ENCODE results near the gene OOSP4B. TPM values are rescaled to one million over a fixed set of nuclear protein-coding genes. Genes with fewer than 3 reads are reported as not detected.
"Not testable (repeated sequence)": the region's sequence is repeated elsewhere in the genome, so short reads cannot be mapped to it uniquely, and the experiment has no call there.

The OOSP4B gene
- total RNA-seq (not detected), polyA plus RNA-seq (not detected)

- H3K4me3 ChIP-seq (ENCODE audit: low read length in 2 of 2) = no peak within 1 kb of the TSS
- ChIA-PET CTCF (ENCODE audit: partially characterized antibody) (no interaction called here), POLR2A (ENCODE audit: partially characterized antibody) (no interaction called here)
- Mint-ChIP-seq H3K27ac (no peak within 1 kb of the TSS), H3K36me3 (no peaks in the 10 kb centered on the region), H3K9me3 (peaks cover 0 to 3% (median 0%) of the 10 kb centered on the region in 8 donors), H3K4me3 (no peak within 1 kb of the TSS), H3K4me1 (no peaks in the 10 kb centered on the region), H3K27me3 (peaks cover 0 to 1% of the 10 kb centered on the region in 2 donors)
- intact Hi-C loops (cut with micrococcal nuclease) = no loop called here
- no peaks in the 10 kb centered on the region for H3K27me3 ChIP-seq (ENCODE audit: insufficient read depth, low read length)
- no peak for DNase-seq
- H3K9me3 ChIP-seq (ENCODE audit: control insufficient read depth in 1 of 2, low read length in 2 of 2) = no peaks in the 10 kb centered on the region
- no peaks in the 10 kb centered on the region for H3K4me1 ChIP-seq (ENCODE audit: insufficient read depth, low read length)
- no peaks in the 10 kb centered on the region for H3K36me3 ChIP-seq (ENCODE audit: insufficient read depth, low read length)
- H3K27ac ChIP-seq (ENCODE audit: low read depth, low read length) = no peak within 1 kb of the TSS
Measured at GRCh38 chr11:60016881-60017280, at the start of gene OOSP4B. TSS of gene OOSP4B (plus strand) at chr11:60017181.

- Mint-ChIP-seq H3K4me1 (no peaks in the 10 kb centered on the region), H3K27ac (no peak overlapping the region), H3K27me3 (peaks cover 3 to 4% of the 10 kb centered on the region in 2 donors), H3K4me3 (no peak overlapping the region), H3K9me3 (no peaks in the 10 kb centered on the region), H3K36me3 (no peaks in the 10 kb centered on the region)
- H3K9me3 ChIP-seq (ENCODE audit: control insufficient read depth in 1 of 2, low read length in 2 of 2) = no peaks in the 10 kb centered on the region
- intact Hi-C loops (cut with micrococcal nuclease) = no loop called here
- DNase-seq = no peak
- ChIA-PET CTCF (ENCODE audit: partially characterized antibody) (no interaction called here), POLR2A (ENCODE audit: partially characterized antibody) (no interaction called here)
- no peaks in the 10 kb centered on the region for H3K4me1 ChIP-seq (ENCODE audit: insufficient read depth, low read length)
- no peaks in the 10 kb centered on the region for H3K36me3 ChIP-seq (ENCODE audit: insufficient read depth, low read length)
- H3K27me3 ChIP-seq (ENCODE audit: insufficient read depth, low read length) = no peaks in the 10 kb centered on the region
- no peak overlapping the region for H3K4me3 ChIP-seq (ENCODE audit: low read length in 2 of 2)
- no peak overlapping the region for H3K27ac ChIP-seq (ENCODE audit: low read depth, low read length)
Measured at GRCh38 chr11:59967677-59968394, 49.1 kb upstream of the OOSP4B start.

- Histone ChIP-seq H3K9me3 (ENCODE audit: control insufficient read depth in 1 of 2, low read length in 2 of 2) (no peaks in the 10 kb centered on the region), H3K4me1 (ENCODE audit: insufficient read depth, low read length) (no peaks in the 10 kb centered on the region), H3K27me3 (ENCODE audit: insufficient read depth, low read length) (no peaks in the 10 kb centered on the region), H3K36me3 (ENCODE audit: insufficient read depth, low read length) (no peaks in the 10 kb centered on the region), H3K4me3 (ENCODE audit: low read length in 2 of 2) (no peak overlapping the region), H3K27ac (ENCODE audit: low read depth, low read length) (no peak overlapping the region)
- Mint-ChIP-seq H3K4me1 (no peaks in the 10 kb centered on the region), H3K27me3 (peaks cover 4 to 6% of the 10 kb centered on the region in 2 donors), H3K27ac (no peak overlapping the region), H3K9me3 (no peaks in the 10 kb centered on the region), H3K36me3 (no peaks in the 10 kb centered on the region), H3K4me3 (no peak overlapping the region)
- no peak for DNase-seq
- intact Hi-C loops (cut with micrococcal nuclease) = no loop called here
- ChIA-PET CTCF (ENCODE audit: partially characterized antibody) (no interaction called here), POLR2A (ENCODE audit: partially characterized antibody) (no interaction called here)
Measured at GRCh38 chr11:59968395-59968783, 48.6 kb upstream of the OOSP4B start.

GRCh38 chr11:59973097-59973496 is 43.9 kb upstream of the OOSP4B start:
- DNase-seq = no peak
- H3K27ac Mint-ChIP-seq = no peak overlapping the region
- H3K4me1 Mint-ChIP-seq = no peaks in the 10 kb centered on the region
- H3K4me3 Mint-ChIP-seq = no peak overlapping the region
- H3K36me3 Mint-ChIP-seq = no peaks in the 10 kb centered on the region
- POLR2A ChIA-PET (ENCODE audit: partially characterized antibody) = no interaction called here
- Histone ChIP-seq H3K36me3 (ENCODE audit: insufficient read depth, low read length) (no peaks in the 10 kb centered on the region), H3K4me1 (ENCODE audit: insufficient read depth, low read length) (no peaks in the 10 kb centered on the region), H3K9me3 (ENCODE audit: control insufficient read depth in 1 of 2, low read length in 2 of 2) (no peaks in the 10 kb centered on the region), H3K27ac (ENCODE audit: low read depth, low read length) (no peak overlapping the region), H3K4me3 (ENCODE audit: low read length in 2 of 2) (no peak overlapping the region), H3K27me3 (ENCODE audit: insufficient read depth, low read length) (no peaks in the 10 kb centered on the region)
- H3K9me3 Mint-ChIP-seq = no peaks in the 10 kb centered on the region
- intact Hi-C loops (cut with micrococcal nuclease) = no loop called here
- CTCF ChIA-PET (ENCODE audit: partially characterized antibody) = no interaction called here
- peaks cover under 1 to 6% of the 10 kb centered on the region in 2 donors for H3K27me3 Mint-ChIP-seq

GRCh38 chr11:59981106-59981770 is 35.7 kb upstream of the OOSP4B start:
- no peak overlapping the region for H3K27ac Mint-ChIP-seq
- Histone ChIP-seq H3K4me3 (ENCODE audit: low read length in 2 of 2) (no peak overlapping the region), H3K27me3 (ENCODE audit: insufficient read depth, low read length) (no peaks in the 10 kb centered on the region), H3K9me3 (ENCODE audit: control insufficient read depth in 1 of 2, low read length in 2 of 2) (no peaks in the 10 kb centered on the region), H3K36me3 (ENCODE audit: insufficient read depth, low read length) (no peaks in the 10 kb centered on the region), H3K4me1 (ENCODE audit: insufficient read depth, low read length) (no peaks in the 10 kb centered on the region), H3K27ac (ENCODE audit: low read depth, low read length) (no peak overlapping the region)
- H3K27me3 Mint-ChIP-seq = peaks cover 8 to 10% of the 10 kb centered on the region in 2 donors
- H3K4me3 Mint-ChIP-seq = no peak overlapping the region
- H3K4me1 Mint-ChIP-seq = no peaks in the 10 kb centered on the region
- H3K36me3 Mint-ChIP-seq = no peaks in the 10 kb centered on the region
- ChIA-PET CTCF (ENCODE audit: partially characterized antibody) (no interaction called here), POLR2A (ENCODE audit: partially characterized antibody) (no interaction called here)
- H3K9me3 Mint-ChIP-seq = no peaks in the 10 kb centered on the region
- intact Hi-C loops (cut with micrococcal nuclease) = no loop called here
- no peak for DNase-seq

GRCh38 chr11:59982037-59982436 is 34.9 kb upstream of the OOSP4B start:
- H3K27me3 Mint-ChIP-seq; H3K27ac ChIP-seq (ENCODE audit: low read depth, low read length); POLR2A ChIA-PET (ENCODE audit: partially characterized antibody); CTCF ChIA-PET (ENCODE audit: partially characterized antibody); H3K4me3 Mint-ChIP-seq; H3K9me3 Mint-ChIP-seq; H3K36me3 ChIP-seq (ENCODE audit: insufficient read depth, low read length); H3K27me3 ChIP-seq (ENCODE audit: insufficient read depth, low read length); H3K4me3 ChIP-seq (ENCODE audit: low read length in 2 of 2); H3K27ac Mint-ChIP-seq; H3K4me1 Mint-ChIP-seq; H3K36me3 Mint-ChIP-seq; DNase-seq; H3K9me3 ChIP-seq (ENCODE audit: control insufficient read depth in 1 of 2, low read length in 2 of 2); intact Hi-C loops (cut with micrococcal nuclease); H3K4me1 ChIP-seq (ENCODE audit: insufficient read depth, low read length): not testable (repeated sequence)

GRCh38 chr11:59983212-59983611 is 33.8 kb upstream of the OOSP4B start:
- ChIA-PET CTCF (ENCODE audit: partially characterized antibody) (no interaction called here), POLR2A (ENCODE audit: partially characterized antibody) (no interaction called here)
- Mint-ChIP-seq H3K9me3 (no peaks in the 10 kb centered on the region), H3K4me3 (no peak overlapping the region), H3K27ac (no peak overlapping the region), H3K36me3 (no peaks in the 10 kb centered on the region), H3K27me3 (peaks cover 6 to 10% of the 10 kb centered on the region in 2 donors), H3K4me1 (no peaks in the 10 kb centered on the region)
- Histone ChIP-seq H3K9me3 (ENCODE audit: control insufficient read depth in 1 of 2, low read length in 2 of 2) (no peaks in the 10 kb centered on the region), H3K27me3 (ENCODE audit: insufficient read depth, low read length) (no peaks in the 10 kb centered on the region), H3K4me1 (ENCODE audit: insufficient read depth, low read length) (no peaks in the 10 kb centered on the region), H3K27ac (ENCODE audit: low read depth, low read length) (no peak overlapping the region), H3K4me3 (ENCODE audit: low read length in 2 of 2) (no peak overlapping the region), H3K36me3 (ENCODE audit: insufficient read depth, low read length) (no peaks in the 10 kb centered on the region)
- DNase-seq = no peak
- intact Hi-C loops (cut with micrococcal nuclease) = no loop called here
